Mucosa of descending colon (tissue), 3 donors: Measurements from ENCODE around the gene KRT35. TPM values are rescaled to one million over a fixed set of nuclear protein-coding genes. Genes with fewer than 3 reads are reported as not detected.

Experiments used
- ATAC-seq: fragments of 200-7000 bp; cut with Tn5 transposase; one replicate; pipeline ENCODE4 v1.9.1; 2020; ENCODE audit warnings: mild to moderate bottlenecking, moderate library complexity
- DNase-seq, 3 donors: peaks; one replicate each; pipeline ENCODE4 v3.0.0-alpha.2; 2020
- H3K36me3 ChIP-seq: fragments of 200-600 bp; one replicate; pipeline ENCODE4 v1.8.0; 2021; ENCODE audit warnings: low read depth, mild to moderate bottlenecking
- H3K4me1 ChIP-seq: fragments of 200-600 bp; one replicate; pipeline ENCODE4 v1.8.0; 2021; ENCODE audit warnings: low read depth, mild to moderate bottlenecking
- H3K4me3 ChIP-seq: fragments of 200-600 bp; one replicate; pipeline ENCODE4 v1.8.0; 2021; ENCODE audit warnings: mild to moderate bottlenecking
- H3K9me3 ChIP-seq: fragments of 200-600 bp; one replicate; pipeline ENCODE4 v1.8.0; 2021; ENCODE audit warnings: mild to moderate bottlenecking
- intact Hi-C, 2 donors: fragments of 100-400 bp; cut with DNase I in 1 of 2; cut with micrococcal nuclease in 1 of 2; formaldehyde crosslinking; loops; one replicate each; pipeline versions ENCODE4 v1.11.0 to v1.11.1; 2022; cut with DNase I, micrococcal nuclease
- total RNA-seq, 3 donors: library from RNA; stranded (reverse); fragmentation: NEBNext Ultra II Directional in 2 of 3; extraction: Animal tissue kit (Norgen Biotek cat#: 25700) in 2 of 3; gene quantifications; one replicate each; pipeline versions ENCODE4 v1.2.1 to v1.2.4, GENCODE V29; 2021 to 2023
- TF ChIP-seq, protein P1 (sequence below): fragments of 200-600 bp; IDR thresholded peaks from one replicate; pipeline ENCODE4 v1.8.0; 2022; ENCODE audit warnings: antibody characterized with exemption, mild to moderate bottlenecking
- donor health status: DM: no; HTN: no; CAD: no; lungs with moderate emphysema.
- donor health status: DM: no; HTN: no; CAD: no.
- donor health status: DM: no; HTN: yes; CAD: no.

The KRT35 gene
- total RNA-seq, 3 donors from 2014 or later: not detected

DNA sequence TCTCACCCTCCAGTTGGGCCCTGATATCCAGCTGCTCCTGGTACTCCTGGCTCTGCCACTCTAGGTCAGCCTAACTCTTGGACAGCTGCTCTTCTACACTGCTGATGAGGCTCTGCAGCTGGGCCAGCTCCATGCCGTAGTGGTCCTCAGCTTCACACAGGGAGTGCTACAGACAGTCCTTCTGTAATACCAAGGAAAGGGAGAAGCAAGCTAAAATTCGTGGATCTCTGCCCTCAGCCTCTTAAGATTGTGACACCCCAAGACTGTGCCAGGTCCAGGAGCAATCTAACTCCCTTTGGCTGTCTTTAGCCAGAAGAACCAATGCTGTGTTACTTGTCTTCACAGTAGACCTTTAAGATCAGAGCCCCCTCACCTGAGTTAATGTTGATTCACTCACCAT lies 32.4 kb downstream of the KRT35 start:
- ATAC-seq: no peak
- intact Hi-C loops: no loop called here

DNA sequence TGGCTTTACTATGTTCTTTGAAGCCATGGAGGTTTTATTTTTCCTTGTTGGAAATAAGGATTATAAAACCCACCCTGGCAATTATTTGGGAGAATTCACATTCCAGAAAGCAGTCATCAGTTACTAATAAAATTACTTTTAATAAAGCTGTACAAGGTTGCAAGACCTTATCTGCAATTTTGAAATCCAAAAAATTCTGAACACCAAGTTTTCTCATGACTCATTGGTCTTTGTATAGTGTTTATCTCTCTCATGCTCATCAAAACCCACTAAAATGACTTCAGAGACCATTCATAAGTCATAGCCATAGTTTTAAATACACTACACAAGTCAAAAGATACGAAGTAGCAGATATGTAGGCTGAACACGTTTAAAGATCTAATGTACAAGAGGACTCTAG lies 34.1 kb downstream of the KRT35 start:
- DNase-seq (no peak), ATAC-seq (no peak)
- H3K4me3 ChIP-seq: no peak overlapping the region
- H3K9me3 ChIP-seq: no peaks in the 10 kb centered on the region
- H3K4me1 ChIP-seq: no peaks in the 10 kb centered on the region
- intact Hi-C loops: no loop called here
- TF ChIP-seq, protein P1, sequence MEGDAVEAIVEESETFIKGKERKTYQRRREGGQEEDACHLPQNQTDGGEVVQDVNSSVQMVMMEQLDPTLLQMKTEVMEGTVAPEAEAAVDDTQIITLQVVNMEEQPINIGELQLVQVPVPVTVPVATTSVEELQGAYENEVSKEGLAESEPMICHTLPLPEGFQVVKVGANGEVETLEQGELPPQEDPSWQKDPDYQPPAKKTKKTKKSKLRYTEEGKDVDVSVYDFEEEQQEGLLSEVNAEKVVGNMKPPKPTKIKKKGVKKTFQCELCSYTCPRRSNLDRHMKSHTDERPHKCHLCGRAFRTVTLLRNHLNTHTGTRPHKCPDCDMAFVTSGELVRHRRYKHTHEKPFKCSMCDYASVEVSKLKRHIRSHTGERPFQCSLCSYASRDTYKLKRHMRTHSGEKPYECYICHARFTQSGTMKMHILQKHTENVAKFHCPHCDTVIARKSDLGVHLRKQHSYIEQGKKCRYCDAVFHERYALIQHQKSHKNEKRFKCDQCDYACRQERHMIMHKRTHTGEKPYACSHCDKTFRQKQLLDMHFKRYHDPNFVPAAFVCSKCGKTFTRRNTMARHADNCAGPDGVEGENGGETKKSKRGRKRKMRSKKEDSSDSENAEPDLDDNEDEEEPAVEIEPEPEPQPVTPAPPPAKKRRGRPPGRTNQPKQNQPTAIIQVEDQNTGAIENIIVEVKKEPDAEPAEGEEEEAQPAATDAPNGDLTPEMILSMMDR: no peak
- no peaks in the 10 kb centered on the region for H3K36me3 ChIP-seq

More for the DNA sequence above, 32.4 kb downstream of the KRT35 start:
- no peak overlapping the region for H3K4me3 ChIP-seq
- TF ChIP-seq, protein P1: no peak
- H3K36me3 ChIP-seq: no peaks in the 10 kb centered on the region
- H3K9me3 ChIP-seq: no peaks in the 10 kb centered on the region
- DNase-seq: no peak
- H3K4me1 ChIP-seq: no peaks in the 10 kb centered on the region

DNA sequence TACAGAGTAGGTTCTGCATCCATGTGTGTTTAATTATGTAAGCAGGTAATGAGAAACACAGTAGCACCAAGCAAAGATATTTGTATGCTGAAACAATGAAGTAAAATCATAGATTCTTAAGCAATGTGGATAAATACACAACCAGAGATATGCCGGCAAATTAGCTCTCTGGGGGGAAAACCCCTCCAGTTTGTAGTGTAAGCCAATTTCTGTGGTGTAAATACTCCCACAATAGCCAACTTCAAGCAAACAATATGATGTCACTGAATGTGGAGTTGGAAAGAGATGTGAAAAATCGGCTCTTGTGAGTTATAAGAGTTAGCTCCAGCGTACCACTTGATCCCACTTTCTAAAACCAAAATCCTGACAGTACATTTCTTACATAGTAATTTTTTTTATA lies 36.3 kb downstream of the KRT35 start:
- Histone ChIP-seq H3K9me3 (no peaks in the 10 kb centered on the region), H3K4me3 (no peak overlapping the region), H3K36me3 (no peaks in the 10 kb centered on the region), H3K4me1 (no peaks in the 10 kb centered on the region)
- no peak for ATAC-seq
- no peak for DNase-seq
- intact Hi-C loops: no loop called here
- TF ChIP-seq, protein P1: no peak

DNA sequence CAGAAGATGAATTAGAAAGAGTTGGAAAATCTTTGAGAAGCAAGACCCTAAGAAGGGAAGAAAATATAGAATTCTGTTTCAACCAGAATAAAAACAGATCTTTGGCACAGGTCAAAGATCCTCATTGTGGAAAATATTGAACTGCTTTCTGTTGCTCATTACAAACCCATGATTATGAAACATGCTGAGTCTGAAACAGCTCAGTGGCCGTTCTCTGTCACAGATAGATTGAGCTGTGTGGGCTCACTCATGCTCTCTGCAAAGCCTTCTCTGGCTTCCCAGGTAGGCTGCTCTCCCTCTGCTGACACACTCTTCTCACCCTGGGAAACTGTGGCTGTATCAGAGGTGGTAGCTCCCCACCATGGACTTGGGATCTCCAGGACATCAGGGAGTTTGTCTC lies 36.8 kb downstream of the KRT35 start:
- Histone ChIP-seq H3K9me3 (no peaks in the 10 kb centered on the region), H3K36me3 (no peaks in the 10 kb centered on the region), H3K4me1 (no peaks in the 10 kb centered on the region), H3K4me3 (no peak overlapping the region)
- no peak for DNase-seq
- no peak for ATAC-seq
- intact Hi-C loops: no loop called here
- TF ChIP-seq, protein P1: no peak

DNA sequence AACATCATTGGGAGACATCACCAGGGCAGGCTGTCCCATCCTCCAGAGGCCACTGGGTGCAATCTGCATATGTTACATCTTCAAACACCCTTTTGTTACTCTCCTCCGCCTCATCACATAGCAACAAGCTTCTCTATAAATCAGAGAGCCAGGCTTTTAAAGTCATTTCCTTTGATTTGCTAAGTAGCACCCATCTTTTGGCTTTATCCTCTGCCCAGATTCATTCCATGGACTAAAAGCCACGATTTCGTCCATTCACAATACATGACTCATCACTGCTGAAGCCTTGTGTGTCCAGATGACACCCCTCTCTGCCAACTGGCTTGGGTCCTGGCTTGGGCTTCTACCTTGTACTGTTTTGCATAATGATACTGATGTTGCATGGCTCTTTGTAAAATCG lies 38.2 kb downstream of the KRT35 start:
- Histone ChIP-seq H3K36me3 (no peaks in the 10 kb centered on the region), H3K4me1 (no peaks in the 10 kb centered on the region), H3K9me3 (no peaks in the 10 kb centered on the region), H3K4me3 (no peak overlapping the region)
- intact Hi-C loops: no loop called here
- ATAC-seq (no peak), DNase-seq (no peak)
- TF ChIP-seq, protein P1: no peak

DNA sequence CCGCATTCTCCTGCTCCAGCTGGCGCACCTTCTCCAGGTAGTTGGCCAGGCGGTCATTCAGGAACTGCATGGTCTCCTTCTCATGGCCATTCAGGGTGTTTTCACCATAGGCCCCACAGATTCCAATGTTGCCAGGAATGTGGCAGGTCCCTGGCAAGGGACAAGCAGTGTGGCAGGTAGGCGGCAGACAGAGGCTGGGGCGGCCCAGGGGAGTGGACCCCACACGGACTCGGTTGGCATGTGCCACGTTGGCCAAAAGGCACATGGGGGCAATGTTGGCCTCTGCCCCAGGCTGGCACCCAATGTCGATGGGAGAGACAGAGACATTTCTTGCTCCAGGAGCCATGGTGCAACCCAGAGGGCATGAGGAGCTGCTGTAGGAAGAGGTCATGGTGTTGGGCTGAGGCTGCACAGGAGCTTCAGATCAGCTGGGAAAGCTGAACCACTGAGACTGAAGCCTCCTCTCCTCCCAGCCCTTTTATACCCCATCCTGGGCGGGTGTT lies 40.4 kb downstream of the KRT35 start, which contains the start of gene KRT38:
KRT38 (minus strand) TSS at position 453 of the 503 bp plus-strand sequence; CDS start at position 391, 62 bp downstream.
- ATAC-seq (no peak), DNase-seq (no peak)
- no peaks in the 10 kb centered on the region for H3K4me1 ChIP-seq
- H3K4me3 ChIP-seq: no peak within 1 kb of the TSS
- no peaks in the 10 kb centered on the region for H3K36me3 ChIP-seq
- H3K9me3 ChIP-seq: no peaks in the 10 kb centered on the region
- intact Hi-C loops: no loop called here
- TF ChIP-seq, protein P1: no peak
